GM12874 (cell line): ENCODE measurements around the gene VIL1.

Experiments
- TF ChIP-seq, protein P1 (sequence below): IDR thresholded peaks from 2 replicates; pipeline ENCODE4 v1.5.1; 2011; ENCODE audit warnings: low read depth, mild to moderate bottlenecking, control low read depth, low read length, moderate library complexity; ENCODE audit not compliant: insufficient read depth

VIL1 gene

GRCh38 chr2:218447072-218447471 lies 28.1 kb downstream of the VIL1 start:
- TF ChIP-seq, protein P1, sequence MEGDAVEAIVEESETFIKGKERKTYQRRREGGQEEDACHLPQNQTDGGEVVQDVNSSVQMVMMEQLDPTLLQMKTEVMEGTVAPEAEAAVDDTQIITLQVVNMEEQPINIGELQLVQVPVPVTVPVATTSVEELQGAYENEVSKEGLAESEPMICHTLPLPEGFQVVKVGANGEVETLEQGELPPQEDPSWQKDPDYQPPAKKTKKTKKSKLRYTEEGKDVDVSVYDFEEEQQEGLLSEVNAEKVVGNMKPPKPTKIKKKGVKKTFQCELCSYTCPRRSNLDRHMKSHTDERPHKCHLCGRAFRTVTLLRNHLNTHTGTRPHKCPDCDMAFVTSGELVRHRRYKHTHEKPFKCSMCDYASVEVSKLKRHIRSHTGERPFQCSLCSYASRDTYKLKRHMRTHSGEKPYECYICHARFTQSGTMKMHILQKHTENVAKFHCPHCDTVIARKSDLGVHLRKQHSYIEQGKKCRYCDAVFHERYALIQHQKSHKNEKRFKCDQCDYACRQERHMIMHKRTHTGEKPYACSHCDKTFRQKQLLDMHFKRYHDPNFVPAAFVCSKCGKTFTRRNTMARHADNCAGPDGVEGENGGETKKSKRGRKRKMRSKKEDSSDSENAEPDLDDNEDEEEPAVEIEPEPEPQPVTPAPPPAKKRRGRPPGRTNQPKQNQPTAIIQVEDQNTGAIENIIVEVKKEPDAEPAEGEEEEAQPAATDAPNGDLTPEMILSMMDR: no peak

DNA sequence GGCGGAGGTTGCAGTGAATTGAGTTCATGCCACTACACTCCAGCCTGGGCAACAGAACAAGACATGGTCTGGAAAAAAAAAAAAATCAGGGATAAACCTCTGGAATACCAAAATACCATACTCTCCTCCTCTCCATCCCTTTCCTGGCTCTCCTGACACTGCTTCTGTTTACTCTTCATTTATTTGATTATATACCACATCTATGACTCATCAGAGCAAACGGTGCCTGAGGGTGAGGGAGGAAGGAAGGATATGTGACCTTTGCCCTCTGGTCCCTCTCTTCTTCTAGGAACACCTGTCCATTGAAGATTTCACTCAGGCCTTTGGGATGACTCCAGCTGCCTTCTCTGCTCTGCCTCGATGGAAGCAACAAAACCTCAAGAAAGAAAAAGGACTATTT lies 30.0 kb downstream of the VIL1 start:
- TF ChIP-seq, protein P1: no peak

DNA sequence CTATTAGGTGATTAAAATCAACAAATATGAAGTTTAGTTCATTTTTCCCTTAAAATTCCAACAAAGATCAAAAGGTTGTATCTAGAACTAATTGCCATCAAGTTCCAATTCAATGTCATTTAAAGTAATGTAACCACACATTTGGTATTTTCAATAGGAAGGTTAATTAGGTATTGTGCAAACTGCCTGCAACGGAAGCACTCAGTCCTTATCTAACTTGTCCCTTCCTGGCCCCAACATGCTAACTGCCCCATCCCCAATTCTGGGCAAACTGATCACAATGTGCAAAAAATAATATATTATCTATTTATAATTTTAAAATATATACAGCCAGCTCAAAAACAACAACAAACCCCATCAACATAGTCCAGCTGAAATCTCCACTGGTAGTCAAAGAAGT lies 33.2 kb downstream of the VIL1 start:
- TF ChIP-seq, protein P1: no peak

DNA sequence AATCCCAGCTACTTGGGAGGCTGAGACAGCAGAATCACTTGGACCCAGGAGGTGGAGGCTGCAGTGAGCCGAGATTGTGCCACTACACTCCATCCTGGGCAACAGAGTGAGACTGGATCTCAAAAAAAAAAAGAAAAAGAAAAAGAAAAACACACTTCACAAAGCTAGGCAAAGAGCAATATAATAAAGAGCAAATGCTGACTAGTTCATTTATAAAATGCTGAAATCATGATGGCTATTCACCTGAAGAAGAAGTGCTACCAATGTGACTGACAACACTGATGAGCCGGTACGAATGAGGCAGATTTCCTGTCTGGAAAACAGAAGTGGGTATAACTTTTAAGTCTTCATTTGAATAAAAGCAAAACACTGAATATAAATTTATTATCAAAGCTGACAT lies 37.9 kb downstream of the VIL1 start:
- TF ChIP-seq, protein P1: no peak

DNA sequence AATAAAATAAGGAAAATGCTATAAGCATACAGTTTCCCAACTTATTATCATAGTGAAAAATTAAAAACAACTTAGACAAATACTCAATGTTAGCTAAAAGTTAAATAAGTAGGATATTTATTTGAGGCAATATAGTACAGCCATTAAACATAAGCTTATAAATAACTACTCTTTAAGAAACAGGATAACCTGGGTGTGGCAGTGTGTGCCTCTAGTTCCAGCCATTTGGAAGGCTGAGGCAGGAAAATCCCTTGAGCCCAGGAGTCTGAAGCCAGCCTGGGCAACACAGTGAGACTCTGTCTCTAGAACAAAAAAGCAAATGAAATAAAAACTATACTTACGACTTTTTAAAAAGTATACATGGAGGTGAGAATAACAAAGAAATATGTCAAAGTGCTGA lies 39.7 kb downstream of the VIL1 start:
- TF ChIP-seq, protein P1: no peak

- TF ChIP-seq, protein P1: no peak
Observed at GRCh38 chr2:218465987-218466633, 47.2 kb downstream of the VIL1 start.

DNA sequence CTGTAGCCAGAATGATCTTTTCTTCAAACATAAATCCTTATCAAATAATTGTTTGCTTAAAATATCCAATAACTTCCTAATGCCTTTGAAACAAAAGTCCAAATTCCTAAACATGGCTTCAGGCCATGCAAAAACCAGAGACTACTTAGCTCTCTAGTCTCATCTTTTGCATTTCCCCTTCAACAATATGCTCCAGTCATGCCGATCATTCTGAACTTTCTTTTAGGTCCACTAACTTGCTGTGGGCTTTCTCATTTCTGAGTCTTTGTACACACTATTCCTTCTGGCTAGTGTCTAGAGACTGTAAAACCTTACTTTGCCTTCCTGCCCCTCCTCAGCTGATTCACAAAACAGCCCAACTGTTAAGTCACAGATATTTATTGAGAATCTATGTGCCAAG lies 51.5 kb downstream of the VIL1 start:
- TF ChIP-seq, protein P1: no peak
